Measurements from ENCODE around the gene DIAPH3.

DIAPH3 gene

DNA sequence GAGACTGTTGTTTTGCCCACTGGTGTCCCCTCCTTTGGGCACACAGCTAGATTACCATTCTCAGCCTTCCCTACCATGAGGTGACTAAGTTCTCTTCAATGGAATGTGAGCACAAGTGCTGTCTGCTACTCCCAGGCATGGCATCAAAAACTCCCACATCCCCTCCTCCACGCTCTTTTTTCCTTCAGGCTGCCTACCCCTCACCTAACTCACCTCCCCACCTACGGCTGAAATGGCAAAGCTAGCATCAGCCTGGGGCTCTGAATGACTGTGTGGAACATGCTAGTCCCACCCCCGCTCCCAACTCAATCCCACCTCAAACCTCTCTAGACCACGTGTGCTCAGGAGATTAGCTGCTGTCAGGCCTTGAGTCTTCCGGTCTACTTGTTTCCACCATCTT, 512.2 kb downstream of the DIAPH3 start:
- no peaks in the 10 kb centered on the region for H3F3A ChIP-seq (ENCODE audit: control insufficient read depth, insufficient read depth)

DNA sequence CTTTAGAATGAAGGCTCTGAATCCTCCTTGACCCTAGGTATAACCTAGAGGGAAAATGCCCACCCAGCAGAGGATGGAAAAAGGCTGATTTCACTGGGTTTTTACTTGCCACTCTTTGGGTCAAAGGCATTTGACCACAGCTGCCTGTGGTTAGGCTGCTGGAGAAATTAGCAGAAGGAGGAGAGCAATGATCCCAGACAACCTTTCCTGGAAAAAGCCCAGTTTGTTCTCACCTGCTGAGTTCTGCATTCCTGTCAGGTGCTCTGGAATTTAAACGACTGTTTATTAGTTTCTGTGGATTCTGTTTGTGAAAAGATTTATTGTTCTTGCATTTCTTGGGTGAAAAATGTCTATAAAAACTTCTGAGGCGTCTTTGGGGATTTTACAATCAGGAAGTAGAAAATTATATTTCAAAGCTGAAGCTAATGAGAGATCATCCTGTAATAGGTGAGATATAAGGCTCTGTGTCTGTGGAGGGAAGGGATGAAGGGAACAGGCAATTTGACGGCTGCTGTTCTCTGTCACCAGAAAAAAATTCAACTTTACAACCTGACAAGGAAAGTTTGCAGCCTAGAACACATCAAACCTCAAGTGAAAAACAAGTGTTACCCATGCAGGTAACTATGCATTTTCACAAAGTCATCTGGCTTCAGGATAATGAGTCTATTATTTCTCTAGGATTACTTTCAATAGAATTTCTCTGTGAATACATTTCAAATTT, 519.7 kb downstream of the DIAPH3 start:
- no peaks in the 10 kb centered on the region for H3K27me3 ChIP-seq (ENCODE audit: control insufficient read depth, low read length)
- no peaks in the 10 kb centered on the region for H3K4me1 ChIP-seq (ENCODE audit: control insufficient read depth, low read length)
- no peaks in the 10 kb centered on the region for H4K20me1 ChIP-seq (ENCODE audit: control insufficient read depth, insufficient read depth, low read depth, low read length)
- H3K9me2 ChIP-seq (replicated peaks; ENCODE audit: control insufficient read depth, low read length), result no peaks in the 10 kb centered on the region
- no peaks in the 10 kb centered on the region for H3K9me3 ChIP-seq (ENCODE audit: control insufficient read depth, insufficient read depth, low read length)
- H3F3A ChIP-seq (ENCODE audit: control insufficient read depth, insufficient read depth), result no peaks in the 10 kb centered on the region
- TF ChIP-seq, protein P1, sequence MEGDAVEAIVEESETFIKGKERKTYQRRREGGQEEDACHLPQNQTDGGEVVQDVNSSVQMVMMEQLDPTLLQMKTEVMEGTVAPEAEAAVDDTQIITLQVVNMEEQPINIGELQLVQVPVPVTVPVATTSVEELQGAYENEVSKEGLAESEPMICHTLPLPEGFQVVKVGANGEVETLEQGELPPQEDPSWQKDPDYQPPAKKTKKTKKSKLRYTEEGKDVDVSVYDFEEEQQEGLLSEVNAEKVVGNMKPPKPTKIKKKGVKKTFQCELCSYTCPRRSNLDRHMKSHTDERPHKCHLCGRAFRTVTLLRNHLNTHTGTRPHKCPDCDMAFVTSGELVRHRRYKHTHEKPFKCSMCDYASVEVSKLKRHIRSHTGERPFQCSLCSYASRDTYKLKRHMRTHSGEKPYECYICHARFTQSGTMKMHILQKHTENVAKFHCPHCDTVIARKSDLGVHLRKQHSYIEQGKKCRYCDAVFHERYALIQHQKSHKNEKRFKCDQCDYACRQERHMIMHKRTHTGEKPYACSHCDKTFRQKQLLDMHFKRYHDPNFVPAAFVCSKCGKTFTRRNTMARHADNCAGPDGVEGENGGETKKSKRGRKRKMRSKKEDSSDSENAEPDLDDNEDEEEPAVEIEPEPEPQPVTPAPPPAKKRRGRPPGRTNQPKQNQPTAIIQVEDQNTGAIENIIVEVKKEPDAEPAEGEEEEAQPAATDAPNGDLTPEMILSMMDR (IDR thresholded peaks at IDR 0.05; ENCODE audit: low read depth, low read length, poor library complexity, severe bottlenecking), result no peak
- TF ChIP-seq EZH2phosphoT487 (IDR thresholded peaks at IDR 0.05; ENCODE audit: borderline replicate concordance, low read length), result no peak
- H3K79me2 ChIP-seq (ENCODE audit: control insufficient read depth, low read length), result no peaks in the 10 kb centered on the region
- no peak overlapping the region for H3K4me2 ChIP-seq (ENCODE audit: low read length)
- H3K36me3 ChIP-seq (ENCODE audit: control insufficient read depth, low read length), result no peaks in the 10 kb centered on the region
- H3K4me3 ChIP-seq (ENCODE audit: low read length), result no peak overlapping the region
- no peak overlapping the region for H3K27ac ChIP-seq (ENCODE audit: low read depth, low read length)

More for the DNA sequence above, 512.2 kb downstream of the DIAPH3 start:
- Histone ChIP-seq H3K4me1 (ENCODE audit: control insufficient read depth, low read length) (no peaks in the 10 kb centered on the region), H3K4me2 (ENCODE audit: low read length) (no peak overlapping the region), H3K79me2 (ENCODE audit: control insufficient read depth, low read length) (no peaks in the 10 kb centered on the region), H3K27ac (ENCODE audit: low read depth, low read length) (no peak overlapping the region), H4K20me1 (ENCODE audit: control insufficient read depth, insufficient read depth, low read depth, low read length) (no peaks in the 10 kb centered on the region), H3K36me3 (ENCODE audit: control insufficient read depth, low read length) (no peaks in the 10 kb centered on the region), H3K9me3 (ENCODE audit: control insufficient read depth, insufficient read depth, low read length) (no peaks in the 10 kb centered on the region), H3K9me2 (replicated peaks; ENCODE audit: control insufficient read depth, low read length) (no peaks in the 10 kb centered on the region), H3K27me3 (ENCODE audit: control insufficient read depth, low read length) (no peaks in the 10 kb centered on the region), H3K4me3 (ENCODE audit: low read length) (no peak overlapping the region)
- TF ChIP-seq EZH2phosphoT487 (IDR thresholded peaks at IDR 0.05; ENCODE audit: borderline replicate concordance, low read length), result no peak
- TF ChIP-seq, protein P1 (IDR thresholded peaks at IDR 0.05; ENCODE audit: low read depth, low read length, poor library complexity, severe bottlenecking), result no peak

DNA sequence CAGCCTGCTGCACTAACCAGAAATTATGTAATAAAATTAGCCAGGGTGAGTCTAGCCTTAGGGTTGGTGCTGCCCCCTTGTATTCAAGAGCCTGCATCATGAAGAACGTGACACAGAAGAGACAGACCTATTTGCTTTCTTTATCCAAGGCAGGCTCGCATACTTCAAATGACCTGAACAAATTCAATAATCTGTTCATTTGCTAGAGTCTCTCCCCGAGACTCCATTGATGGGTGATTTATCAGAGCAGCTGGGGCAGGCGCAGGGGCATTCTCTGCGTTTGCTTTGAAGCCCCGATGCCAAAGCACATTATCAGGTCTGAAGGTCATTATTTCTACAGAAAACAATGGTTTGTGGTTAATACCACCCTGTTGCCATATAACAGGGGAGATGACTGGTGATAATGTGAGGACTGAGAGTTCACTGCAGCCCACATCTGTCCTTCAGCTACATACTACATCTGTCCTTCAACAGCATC, 520.3 kb downstream of the DIAPH3 start:
- Histone ChIP-seq H4K20me1 (ENCODE audit: control insufficient read depth, insufficient read depth, low read depth, low read length) (no peaks in the 10 kb centered on the region), H3K4me1 (ENCODE audit: control insufficient read depth, low read length) (no peaks in the 10 kb centered on the region), H3K4me3 (ENCODE audit: low read length) (no peak overlapping the region), H3F3A (ENCODE audit: control insufficient read depth, insufficient read depth) (no peaks in the 10 kb centered on the region), H3K27me3 (ENCODE audit: control insufficient read depth, low read length) (no peaks in the 10 kb centered on the region), H3K4me2 (ENCODE audit: low read length) (no peak overlapping the region), H3K27ac (ENCODE audit: low read depth, low read length) (no peak overlapping the region), H3K36me3 (ENCODE audit: control insufficient read depth, low read length) (no peaks in the 10 kb centered on the region), H3K9me2 (replicated peaks; ENCODE audit: control insufficient read depth, low read length) (no peaks in the 10 kb centered on the region), H3K79me2 (ENCODE audit: control insufficient read depth, low read length) (no peaks in the 10 kb centered on the region), H3K9me3 (ENCODE audit: control insufficient read depth, insufficient read depth, low read length) (no peaks in the 10 kb centered on the region)
- no peak for TF ChIP-seq EZH2phosphoT487 (IDR thresholded peaks at IDR 0.05; ENCODE audit: borderline replicate concordance, low read length)
- TF ChIP-seq, protein P1 (IDR thresholded peaks at IDR 0.05; ENCODE audit: low read depth, low read length, poor library complexity, severe bottlenecking), result no peak

Data from DOHH2 (cell line).